ENCODE data around the gene APLP2.
"Not testable (repeated sequence)": the region's sequence is repeated elsewhere in the genome, so short reads cannot be mapped to it uniquely, and the experiment has no call there.

The APLP2 gene

DNA sequence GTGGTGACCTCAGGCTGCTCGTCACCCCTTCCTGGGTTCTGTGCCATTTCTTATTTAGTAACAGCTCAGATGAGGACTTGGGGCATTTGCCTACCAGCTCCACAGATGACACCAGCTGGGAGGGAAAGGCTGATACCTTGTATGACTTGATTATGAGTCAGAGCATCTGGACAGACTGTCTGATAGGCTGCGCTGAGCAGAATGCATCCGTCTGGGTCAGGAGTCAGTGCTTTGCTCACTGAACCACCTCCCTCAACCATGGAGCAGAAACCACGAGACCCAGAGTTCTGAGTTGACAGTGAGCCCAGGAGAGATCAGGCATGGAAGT is 96.7 kb downstream of the APLP2 start:
- no peak for DNase-seq (ENCODE audit: low read depth in 4 of 4, low spot score in 1 of 4)

DNA sequence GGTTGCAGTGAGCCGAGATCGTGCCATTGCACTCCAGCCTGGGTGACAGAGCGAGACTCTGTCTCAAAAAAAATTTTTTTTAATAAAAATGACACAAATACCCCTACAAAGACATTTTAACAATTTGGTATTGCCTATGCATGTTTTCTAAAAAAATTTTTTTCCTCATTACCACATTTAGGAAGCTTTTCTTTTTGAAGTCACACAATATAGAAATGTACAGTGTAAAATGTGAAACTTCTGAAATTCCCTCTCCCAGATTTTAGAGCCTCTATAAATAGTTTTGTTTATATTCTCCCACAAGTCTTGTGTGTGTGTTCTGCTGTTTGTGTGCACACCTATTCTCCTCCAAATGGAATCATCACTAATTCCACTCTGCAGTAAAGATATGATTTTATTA is 97.5 kb downstream of the APLP2 start:
- no peak for DNase-seq (ENCODE audit: low read depth in 4 of 4, low spot score in 1 of 4)

DNA sequence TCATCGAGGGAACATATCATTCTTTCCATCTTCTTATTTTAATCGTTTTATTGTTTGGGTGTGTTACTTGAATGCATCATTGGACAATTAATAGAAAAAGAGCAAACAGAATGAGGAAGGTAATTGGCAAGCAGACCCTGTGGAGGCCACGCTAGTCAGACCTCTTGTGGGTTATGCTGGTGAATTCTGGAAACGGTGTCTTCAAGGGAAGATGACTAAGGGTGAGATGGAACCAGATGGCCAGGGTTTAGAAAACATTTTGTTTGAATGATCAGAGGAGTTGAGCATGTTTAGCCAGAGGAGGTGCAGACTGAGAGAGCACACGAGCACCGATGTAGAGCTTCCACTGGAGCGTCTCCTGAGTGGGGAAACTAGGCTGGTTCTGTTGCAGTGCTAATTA is 98.4 kb downstream of the APLP2 start:
- DNase-seq (ENCODE audit: low read depth in 4 of 4, low spot score in 1 of 4) = no peak

DNA sequence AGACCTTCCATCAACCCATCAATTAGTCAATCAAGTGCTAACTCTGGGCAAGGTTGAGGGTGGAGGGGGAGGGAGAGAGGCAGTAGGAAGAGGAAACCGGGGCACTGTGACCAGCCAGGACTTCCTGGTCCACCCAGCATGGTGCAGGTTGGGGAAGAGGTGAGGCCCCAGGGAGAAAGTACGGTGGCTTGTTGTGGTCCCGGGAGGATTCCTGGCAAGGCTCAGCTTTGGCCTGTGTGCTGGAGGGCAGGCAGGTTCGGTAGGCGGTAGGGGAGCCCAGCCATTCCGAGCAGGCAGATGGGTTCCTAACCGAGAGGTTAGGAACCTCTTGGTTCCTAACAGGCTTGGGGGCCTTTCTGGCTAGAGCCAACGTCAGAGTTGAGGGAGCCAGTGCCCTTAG is 100.7 kb downstream of the APLP2 start:
- DNase-seq (ENCODE audit: low read depth in 4 of 4, low spot score in 1 of 4) = no peak

DNA sequence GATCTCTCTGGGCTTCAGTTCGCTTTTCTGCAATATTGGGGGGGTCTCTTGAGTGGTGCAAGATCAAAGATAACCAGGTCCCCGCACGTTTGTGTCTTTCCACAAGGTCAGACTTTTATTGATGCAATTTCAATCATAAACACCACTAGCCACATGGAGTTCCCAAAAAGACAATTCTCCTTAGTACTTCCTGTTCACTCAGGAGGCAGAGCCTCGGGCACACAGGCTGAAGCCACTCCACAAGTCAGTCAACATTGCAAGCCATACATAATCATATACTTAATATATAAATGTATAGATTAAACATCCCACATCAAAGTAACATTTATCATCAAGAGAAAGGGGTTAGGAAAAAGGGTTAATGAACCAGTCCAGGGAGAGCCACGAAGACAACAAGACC is 101.8 kb downstream of the APLP2 start:
- no peak for DNase-seq (ENCODE audit: low read depth in 4 of 4, low spot score in 1 of 4)

DNA sequence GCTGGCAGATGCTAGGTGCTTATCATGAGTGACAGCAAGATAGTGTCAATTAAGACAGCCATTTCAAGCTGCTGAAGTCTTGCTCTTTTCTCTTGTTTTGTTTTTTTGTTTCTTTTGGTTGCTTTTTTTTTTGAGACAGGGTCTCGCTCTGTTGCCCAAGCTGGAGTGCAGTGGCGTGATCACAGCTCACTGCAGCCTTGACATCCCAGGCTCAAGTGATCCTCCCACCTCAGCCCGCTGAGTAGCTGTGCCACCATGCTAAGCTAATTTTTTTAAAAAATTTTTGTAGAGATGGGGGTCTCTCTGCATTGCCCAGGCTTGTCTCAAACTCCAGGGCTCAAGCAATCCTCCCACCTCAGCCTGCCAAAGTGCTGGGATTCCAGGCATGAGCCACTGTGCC is 102.3 kb downstream of the APLP2 start:
- not testable (repeated sequence) for DNase-seq (ENCODE audit: low read depth in 4 of 4, low spot score in 1 of 4)

DNA sequence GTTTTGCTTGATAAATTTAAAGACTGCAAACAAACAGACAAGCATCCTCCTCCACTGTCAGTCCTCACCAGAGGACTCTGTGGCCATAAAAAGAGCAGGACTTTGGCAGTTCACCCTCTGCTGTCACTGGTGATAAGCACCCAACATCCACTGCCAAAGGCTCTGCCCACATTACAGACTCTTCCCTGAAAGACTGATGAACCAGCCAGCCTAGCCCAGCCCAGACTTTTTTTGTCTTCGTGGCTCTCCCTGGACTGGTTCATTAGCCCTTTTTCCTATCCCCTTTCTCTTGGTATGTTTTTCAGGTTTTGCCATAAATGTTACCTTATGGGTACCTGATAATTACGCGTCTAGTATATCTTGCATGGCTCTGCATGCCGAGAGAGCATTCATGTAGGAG is 104.9 kb downstream of the APLP2 start:
- DNase-seq (ENCODE audit: low read depth in 4 of 4, low spot score in 1 of 4) = no peak

DNA sequence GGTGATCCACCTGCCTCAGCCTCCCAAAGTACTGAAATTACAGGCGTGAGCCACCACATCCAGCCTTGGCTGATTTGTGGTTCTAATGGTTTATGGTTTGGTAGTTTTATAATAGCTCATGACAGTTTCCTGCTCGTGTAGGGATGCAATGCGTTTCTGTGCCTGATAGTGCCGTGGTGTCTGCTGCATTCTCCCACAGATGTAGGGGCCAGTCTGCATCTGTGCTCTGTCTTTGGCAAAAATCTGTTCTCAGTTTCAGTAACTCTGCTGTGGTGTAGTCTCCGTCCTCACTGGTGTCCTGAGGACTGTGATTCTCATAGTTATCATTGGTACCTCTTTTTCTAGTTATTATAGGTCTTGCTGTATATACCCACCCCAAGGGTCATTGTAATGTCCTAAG is 106.2 kb downstream of the APLP2 start:
- DNase-seq (ENCODE audit: low read depth in 4 of 4, low spot score in 1 of 4) = no peak

DNA sequence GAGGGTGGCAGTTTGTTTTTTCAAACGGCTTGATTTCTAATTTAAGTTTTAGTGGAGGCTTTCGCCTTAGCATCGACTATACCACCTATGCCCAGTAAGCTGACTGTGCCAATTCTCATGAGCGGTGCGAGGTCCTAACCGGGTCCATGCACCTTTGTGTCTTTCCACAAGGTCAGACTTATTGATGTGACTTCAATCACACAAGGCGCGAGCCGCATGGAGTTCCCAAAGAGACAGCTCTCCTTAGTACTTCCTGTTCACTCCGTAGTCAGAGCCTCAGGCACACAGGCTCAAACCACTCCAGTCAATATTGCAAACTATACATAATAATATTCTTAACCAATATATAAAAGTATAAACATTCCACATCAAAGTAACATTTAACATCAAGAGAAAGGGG is 108.1 kb downstream of the APLP2 start:
- no peak for DNase-seq (ENCODE audit: low read depth in 4 of 4, low spot score in 1 of 4)

DNA sequence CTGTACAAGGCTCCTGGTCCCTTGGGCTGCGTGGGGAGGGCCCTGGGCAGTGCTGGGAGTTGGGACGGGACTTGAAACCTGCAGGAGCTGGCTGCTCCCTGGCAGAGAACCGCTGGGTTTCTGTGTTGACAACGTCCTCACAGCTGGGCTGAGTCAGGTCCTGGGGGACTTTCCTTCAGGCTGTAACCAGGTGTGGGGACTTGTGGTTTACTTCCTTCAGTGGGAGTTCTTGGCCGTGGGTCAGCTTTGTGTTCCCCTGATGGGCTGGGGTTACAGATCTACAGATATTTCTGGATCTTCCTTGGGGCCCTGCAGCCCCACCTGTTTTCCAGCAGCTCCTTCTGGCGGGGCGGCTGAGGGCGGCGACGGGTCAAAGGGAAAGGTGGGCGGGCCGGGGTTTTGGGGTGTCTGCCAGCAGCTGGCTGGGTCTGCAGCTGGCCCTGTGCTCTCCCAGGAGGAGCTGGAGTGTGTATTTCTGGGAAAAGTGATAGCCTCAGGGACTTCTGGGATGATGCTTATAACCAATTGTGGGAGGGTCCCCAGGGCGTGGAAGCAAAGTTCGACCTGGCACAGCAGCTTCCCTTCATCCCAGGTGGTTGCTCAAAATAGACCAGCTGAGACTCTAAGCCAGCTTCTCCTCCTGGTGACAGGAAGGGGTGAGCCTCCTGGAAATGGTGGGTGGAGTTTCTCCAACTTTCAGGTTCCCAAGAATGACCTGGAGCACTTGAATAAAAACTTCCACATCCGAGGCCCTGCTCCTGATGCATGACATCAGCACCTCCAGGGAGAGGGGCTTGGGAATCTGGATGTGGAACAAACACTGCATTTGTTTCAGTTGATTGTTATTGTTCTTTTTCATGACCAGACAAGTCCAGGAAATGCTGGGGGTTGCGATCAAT is 109.0 kb downstream of the APLP2 start:
- DNase-seq (ENCODE audit: low read depth in 4 of 4, low spot score in 1 of 4) = no peak

DNA sequence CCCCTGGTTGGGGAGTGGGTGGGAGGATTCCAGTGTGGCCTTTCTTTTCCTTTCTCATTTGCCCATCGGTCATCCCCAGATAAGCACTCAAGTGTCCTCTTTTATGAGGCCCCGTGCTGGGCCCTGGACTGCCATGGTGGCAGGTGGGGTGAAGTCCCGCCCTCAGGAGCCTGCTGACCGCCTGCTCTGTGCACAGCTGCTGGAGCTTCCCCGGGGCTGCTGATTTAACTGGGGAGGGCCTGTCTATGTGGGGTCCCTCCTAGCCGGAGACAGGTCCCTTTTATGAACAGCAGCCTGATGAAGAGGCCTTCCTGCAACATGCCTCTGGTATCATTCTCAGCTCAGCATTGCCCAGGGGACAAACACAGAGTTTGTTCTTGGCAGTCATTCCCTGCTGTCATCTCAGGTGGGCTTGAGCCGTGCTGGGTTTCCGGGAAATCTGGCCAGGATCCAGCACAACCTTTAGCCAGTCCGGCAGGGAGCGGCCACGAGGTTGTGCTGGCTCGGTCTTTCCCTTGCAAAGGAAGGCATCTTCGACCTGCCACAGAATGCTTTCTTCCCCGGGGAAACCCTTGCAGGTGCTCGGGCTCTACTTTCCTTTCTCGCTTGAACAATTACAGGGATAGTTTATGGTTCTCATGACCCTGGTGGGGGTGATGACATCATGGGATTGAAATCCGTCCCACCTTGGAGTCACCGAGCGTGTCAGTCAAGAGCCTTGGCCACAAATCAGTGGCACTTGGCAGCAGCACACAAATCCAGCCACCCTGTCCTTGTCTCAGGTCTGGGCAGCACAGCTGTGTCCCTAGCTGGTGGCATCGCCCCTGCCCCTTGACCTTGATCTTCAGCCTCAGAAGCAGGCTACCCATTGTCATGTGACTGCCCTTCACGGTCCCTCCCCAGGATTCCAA is 110.0 kb downstream of the APLP2 start:
- no peak for DNase-seq (ENCODE audit: low read depth in 4 of 4, low spot score in 1 of 4)

DNA sequence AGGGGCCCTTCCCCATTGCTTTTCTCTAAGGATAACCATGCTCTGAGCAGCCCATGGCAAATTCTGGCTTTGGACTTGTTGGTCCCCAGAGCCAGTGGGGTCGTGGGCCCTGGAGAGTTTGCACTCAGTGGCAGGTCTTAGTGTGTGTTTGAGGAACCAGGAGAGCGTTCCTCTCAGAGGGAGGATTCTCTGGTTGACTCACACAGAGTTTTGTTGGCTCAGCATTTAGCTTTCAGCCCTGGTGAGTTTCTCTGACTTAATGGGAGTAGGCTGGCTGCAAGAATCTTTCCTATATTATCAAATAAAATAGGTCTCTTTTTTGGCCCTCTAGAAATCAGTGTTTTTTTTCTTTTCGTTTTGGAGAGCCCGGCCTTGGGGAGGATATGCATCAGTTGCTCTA is 110.8 kb downstream of the APLP2 start:
- no peak for DNase-seq (ENCODE audit: low read depth in 4 of 4, low spot score in 1 of 4)

DNA sequence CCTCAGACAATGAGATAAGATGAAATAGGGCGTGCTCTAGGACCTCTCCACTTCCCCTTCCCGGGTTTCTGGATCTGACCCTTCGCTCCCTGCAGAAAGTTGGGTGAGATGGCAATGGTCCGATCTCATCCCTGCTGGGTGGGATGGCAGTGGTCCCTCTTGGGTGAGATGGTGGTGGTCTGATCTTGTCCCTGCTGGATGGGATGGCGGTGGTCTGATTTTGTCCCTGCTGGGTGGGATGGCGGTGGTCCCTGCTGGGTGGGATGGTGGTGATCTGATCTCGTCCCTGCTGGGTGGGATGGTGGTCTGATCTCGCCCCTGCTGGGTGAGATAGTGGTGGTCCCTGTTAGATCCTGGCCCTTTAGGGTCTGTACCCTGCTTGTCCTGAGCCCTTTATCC is 111.2 kb downstream of the APLP2 start:
- DNase-seq (ENCODE audit: low read depth in 4 of 4, low spot score in 1 of 4) = no peak

DNA sequence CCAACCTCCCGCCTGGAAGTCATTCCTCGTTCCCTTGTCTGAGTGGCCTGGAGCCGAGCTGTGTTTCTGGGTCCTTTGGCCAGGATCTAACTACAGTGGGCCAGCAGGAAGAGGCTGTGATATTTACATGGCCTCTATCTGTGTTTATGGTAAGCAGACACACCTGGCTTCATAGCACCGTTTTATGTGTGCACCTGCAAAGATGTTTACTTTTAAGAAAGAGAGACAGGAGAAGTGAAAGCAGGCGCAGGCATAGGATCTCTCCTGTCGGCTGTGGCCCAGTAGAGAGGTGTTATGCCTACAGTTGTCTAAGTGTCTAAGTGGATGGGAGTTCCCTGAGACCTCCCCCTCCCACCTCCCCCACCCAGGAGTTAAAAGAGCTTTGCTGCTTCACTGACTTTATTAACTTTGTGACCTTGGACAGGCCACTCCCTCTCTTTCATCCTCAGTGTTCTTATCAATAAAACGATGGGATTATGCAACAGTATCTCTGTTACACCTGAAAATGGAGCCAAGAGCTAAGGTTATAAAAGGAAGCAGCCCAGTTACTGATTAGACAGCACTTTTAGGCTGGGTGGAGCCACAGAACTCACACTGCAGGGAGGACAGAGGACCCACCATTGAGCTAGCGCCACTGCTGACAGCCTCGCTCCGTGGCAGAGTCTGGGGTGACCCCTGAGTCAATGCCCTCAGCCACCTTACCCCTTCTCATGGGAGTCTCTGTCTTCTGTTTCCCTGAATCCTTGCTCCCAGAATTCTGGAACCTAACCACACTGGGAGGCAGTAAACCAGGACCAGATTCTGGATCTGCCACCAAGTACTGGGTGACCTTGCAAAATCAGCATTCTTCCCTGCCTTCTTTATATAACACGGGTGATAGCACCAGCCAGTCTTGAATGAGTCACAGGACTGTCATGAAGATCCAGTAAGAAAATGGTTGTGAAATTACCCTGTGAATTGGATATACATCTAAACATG is 111.9 kb downstream of the APLP2 start:
- DNase-seq (ENCODE audit: low read depth in 4 of 4, low spot score in 1 of 4) = no peak

DNA sequence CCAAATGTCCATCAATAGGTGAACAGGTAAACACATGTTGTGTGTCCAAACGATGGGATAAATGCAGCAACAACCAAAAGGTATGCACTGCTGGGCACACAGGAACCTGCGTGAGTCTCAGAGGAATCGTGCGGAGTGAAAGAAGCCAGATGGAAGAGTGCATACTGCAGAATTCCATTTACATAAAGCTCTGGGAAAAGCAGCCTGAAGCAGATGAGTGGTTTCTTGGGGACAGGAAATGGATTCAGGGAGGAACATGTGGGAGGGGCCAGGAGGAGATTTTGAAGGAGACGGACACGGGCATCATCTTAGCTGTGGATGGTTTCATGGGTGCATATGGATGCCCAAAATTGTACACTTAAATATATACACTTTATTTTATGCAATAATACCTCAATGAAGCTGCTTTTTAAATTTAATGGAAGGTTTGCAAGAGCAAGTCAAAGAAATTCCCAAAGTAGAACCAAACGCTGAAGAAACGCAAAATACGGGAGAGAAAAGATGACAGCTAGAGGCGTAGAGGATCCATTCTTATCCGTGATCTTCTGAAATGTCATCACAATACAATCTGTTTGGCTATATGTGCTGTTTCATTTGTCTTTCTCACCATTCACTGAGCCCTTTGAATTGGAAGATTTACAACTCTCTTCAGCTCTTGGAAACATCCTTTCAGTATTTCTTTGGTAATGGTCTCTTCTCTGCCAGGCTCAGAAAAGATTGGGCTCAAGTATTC is 114.3 kb downstream of the APLP2 start:
- no peak for DNase-seq (ENCODE audit: low read depth in 4 of 4, low spot score in 1 of 4)

DNA sequence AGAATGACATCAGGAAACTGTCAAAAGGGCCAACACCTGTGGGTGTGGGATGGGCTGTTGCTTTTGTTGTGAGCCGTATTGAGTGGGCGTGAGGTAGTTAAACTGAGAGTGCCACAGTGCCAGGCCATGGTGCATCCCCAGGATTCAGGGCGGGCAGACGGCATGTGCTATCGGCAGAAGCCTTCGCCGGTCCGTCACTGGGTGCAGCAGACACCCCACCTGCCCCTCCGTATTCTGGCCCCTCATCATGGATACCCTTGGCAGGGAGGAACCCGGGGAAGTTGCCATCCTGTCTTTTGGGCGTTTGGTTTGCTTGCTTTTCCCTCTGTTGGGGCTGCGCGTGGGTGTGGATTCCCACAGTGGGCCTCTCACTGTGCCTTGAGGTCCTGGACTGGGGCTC is 117.4 kb downstream of the APLP2 start:
- DNase-seq (ENCODE audit: low read depth in 4 of 4, low spot score in 1 of 4) = no peak

DNA sequence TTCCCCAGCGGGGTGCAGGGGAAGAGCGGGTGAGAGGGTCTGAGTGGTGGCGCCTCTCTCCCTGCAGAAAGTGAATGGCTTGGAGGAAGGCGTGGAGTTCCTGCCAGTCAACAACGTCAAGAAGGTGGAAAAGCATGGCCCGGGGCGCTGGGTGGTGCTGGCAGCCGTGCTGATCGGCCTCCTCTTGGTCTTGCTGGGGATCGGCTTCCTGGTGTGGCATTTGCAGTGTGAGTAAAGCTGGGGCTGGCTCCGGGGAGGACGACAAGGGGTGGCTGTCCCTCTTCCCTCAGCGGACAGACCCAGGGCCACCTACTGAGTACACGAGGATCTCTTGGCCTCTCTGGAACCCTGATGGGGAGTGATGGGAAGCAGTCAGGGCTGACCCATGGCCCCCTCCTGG is 118.4 kb downstream of the APLP2 start:
- DNase-seq (ENCODE audit: low read depth in 4 of 4, low spot score in 1 of 4) = no peak

DNA sequence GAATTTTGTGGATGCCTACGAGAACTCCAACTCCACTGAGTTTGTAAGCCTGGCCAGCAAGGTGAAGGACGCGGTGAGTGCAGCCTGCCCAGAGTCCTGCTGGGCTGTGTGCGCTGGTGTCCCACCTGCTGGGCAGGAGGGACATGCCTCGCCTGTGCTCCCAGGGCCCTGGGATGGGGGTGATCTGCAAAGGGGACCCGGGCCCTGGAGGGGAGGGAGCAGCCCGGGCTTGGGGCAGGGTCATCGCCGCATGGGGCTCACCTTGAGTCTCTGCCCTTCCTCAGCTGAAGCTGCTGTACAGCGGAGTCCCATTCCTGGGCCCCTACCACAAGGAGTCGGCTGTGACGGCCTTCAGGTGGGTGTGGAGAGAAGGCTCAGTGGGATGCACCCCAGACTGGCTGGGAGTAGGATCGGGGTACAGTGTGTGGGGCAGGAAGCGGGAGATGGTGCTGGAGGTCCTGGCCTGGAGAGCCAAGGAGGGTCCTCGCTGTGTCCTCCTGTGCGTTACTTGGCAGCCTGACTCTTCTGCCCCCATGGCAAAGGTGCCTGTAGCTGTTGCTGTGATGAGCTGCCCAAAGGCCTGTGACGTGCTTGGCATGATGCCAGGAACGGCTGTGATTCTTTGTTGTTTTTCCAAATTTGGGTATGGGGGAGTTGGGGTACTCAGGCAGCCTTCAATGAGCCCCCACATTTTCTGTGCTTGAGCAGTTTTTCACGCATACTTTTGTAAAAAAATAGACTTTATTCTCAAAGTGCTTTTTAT is 119.1 kb downstream of the APLP2 start:
- no peak for DNase-seq (ENCODE audit: low read depth in 4 of 4, low spot score in 1 of 4)

DNA sequence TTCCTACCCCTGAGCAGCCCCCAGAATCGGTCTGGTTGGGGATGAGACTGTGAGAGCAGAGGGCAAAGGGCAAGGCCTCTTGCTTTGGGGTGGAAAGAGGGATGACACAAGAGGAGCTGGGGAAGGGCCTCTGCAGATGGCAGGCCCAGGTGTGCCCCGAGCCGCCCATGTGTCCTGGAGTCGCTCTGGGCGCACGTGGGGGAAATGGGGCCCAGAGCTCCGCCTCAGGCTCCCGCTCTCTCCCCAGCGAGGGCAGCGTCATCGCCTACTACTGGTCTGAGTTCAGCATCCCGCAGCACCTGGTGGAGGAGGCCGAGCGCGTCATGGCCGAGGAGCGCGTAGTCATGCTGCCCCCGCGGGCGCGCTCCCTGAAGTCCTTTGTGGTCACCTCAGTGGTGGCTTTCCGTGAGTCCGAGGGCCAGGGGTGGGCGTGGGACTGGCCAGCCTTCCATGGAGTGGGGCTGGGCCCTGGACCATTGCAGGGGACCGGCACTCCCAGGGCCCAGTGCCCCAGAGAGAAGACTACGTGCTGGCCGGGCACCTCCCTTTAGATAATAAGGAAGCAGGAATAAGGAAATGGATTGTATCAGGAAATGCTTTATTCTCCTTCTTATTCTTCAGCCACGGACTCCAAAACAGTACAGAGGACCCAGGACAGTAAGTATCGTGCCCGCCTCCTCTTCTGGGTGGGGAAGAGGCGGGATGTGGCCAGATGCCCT is 120.0 kb downstream of the APLP2 start:
- DNase-seq (ENCODE audit: low read depth in 4 of 4, low spot score in 1 of 4) = no peak

All from stimulated activated CD4-positive, alpha-beta T cell treated with anti-CD3 and anti-CD28 coated beads, Interleukin-1b, Interleukin-23, amount 100 ng/mL, for 24 hours (primary cell).